ENCODE data around the gene PLA2G4F.

PLA2G4F gene

GRCh38 chr15:42194513-42194912 lies 38.1 kb upstream of the PLA2G4F start:
- TF ChIP-seq, protein P1, sequence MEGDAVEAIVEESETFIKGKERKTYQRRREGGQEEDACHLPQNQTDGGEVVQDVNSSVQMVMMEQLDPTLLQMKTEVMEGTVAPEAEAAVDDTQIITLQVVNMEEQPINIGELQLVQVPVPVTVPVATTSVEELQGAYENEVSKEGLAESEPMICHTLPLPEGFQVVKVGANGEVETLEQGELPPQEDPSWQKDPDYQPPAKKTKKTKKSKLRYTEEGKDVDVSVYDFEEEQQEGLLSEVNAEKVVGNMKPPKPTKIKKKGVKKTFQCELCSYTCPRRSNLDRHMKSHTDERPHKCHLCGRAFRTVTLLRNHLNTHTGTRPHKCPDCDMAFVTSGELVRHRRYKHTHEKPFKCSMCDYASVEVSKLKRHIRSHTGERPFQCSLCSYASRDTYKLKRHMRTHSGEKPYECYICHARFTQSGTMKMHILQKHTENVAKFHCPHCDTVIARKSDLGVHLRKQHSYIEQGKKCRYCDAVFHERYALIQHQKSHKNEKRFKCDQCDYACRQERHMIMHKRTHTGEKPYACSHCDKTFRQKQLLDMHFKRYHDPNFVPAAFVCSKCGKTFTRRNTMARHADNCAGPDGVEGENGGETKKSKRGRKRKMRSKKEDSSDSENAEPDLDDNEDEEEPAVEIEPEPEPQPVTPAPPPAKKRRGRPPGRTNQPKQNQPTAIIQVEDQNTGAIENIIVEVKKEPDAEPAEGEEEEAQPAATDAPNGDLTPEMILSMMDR (IDR thresholded peaks at IDR 0.05; ENCODE audit: low read depth, low read length) = no peak
- H3K4me3 ChIP-seq (ENCODE audit: low read depth, low read length) = no peak overlapping the region

DNA sequence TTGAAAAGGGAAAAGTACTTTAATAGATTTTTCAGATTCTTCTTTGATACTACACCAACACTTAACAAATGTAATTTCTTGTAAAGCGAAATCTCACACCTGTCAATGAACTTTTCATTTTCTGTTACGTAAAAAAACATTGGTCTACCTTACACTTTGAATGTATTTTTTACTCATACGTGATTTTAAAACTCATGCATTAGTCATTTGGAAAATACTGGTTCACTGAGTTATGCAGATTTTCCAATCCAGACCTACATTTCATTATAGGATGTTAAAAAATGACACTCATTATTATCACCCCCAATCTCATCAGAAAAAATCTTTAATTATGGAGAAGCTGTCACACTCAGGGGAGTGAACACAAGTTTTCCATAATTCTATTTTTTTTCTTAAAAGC lies 36.9 kb upstream of the PLA2G4F start:
- TF ChIP-seq, protein P1 (IDR thresholded peaks at IDR 0.05; ENCODE audit: low read depth, low read length) = no peak

DNA sequence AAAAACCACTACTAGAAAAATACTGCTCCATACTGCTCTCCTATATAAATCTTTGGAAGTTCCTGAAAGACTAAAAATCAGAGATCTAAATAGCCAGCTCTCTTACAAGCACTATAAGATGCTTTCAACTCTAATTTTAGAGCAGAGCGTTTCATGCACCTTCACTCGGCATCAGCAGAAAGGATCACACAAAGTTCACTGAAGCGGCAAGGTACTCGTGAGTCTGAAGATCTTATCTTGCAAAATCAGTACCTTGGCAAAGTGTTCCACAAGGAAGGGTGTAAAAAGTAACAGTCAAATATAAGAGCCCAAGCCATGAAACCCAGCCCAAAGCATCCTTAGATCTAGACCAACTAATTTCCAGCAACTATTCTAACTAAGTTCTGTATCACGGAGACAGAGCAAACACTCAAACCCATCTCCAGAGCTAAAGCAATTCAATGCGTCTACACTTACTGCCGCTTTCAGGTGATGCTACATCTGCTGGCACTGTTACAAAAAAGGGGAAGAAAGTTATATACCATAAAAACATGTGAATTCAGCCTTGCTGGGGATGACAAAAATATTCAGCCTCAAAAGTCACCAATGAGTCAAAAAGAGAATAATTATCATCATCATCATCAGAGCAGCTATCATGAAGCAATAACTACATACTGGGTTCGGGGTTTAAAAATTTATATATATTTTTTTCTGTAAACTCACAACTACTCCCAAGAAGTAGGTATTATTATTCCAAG lies 35.3 kb upstream of the PLA2G4F start:
- H3K4me3 ChIP-seq (ENCODE audit: low read depth, low read length) = no peak overlapping the region
- TF ChIP-seq, protein P1 (IDR thresholded peaks at IDR 0.05; ENCODE audit: low read depth, low read length) = no peak

More for the DNA sequence above, 36.9 kb upstream of the PLA2G4F start:
- H3K4me3 ChIP-seq (ENCODE audit: low read depth, low read length) = no peak overlapping the region

- TF ChIP-seq, protein P1 (IDR thresholded peaks at IDR 0.05; ENCODE audit: low read depth, low read length) = no peak
- no peak overlapping the region for H3K4me3 ChIP-seq (ENCODE audit: low read depth, low read length)
These were observed 33.9 kb upstream of the PLA2G4F start for GRCh38 chr15:42190370-42190769.

- TF ChIP-seq, protein P1 (IDR thresholded peaks at IDR 0.05; ENCODE audit: low read depth, low read length) = no peak
These were observed 29.4 kb upstream of the PLA2G4F start for GRCh38 chr15:42185801-42186200.

GRCh38 chr15:42184736-42185135 lies 28.3 kb upstream of the PLA2G4F start:
- no peak overlapping the region for H3K4me3 ChIP-seq (ENCODE audit: low read depth, low read length)
- TF ChIP-seq, protein P1 (IDR thresholded peaks at IDR 0.05; ENCODE audit: low read depth, low read length) = no peak

More at GRCh38 chr15:42185801-42186200, 29.4 kb upstream of the PLA2G4F start:
- no peak overlapping the region for H3K4me3 ChIP-seq (ENCODE audit: low read depth, low read length)

- TF ChIP-seq, protein P1 (IDR thresholded peaks at IDR 0.05; ENCODE audit: low read depth, low read length) = no peak
- H3K4me3 ChIP-seq (ENCODE audit: low read depth, low read length) = no peak overlapping the region
These were observed 27.9 kb upstream of the PLA2G4F start for GRCh38 chr15:42184296-42184695.

Measured in WI38 (cell line).